Esophagus squamous epithelium (tissue), 5 donors: Measurements from ENCODE around the gene RUVBL2. TPM values are rescaled to one million over a fixed set of nuclear protein-coding genes. Genes with fewer than 3 reads are reported as not detected.

Experiments
- DNase-seq: peaks from one replicate; lab custom pipeline; 2025; lab: John Stamatoyannopoulos, UW
- H3K27ac ChIP-seq, 4 donors: fragments of 200-600 bp; sonication (generic); one replicate each; pipeline ENCODE4 v1.5.1; 2016 to 2019; ENCODE audit warnings: mild to moderate bottlenecking in 1 of 4
- H3K27me3 ChIP-seq, 4 donors: fragments of 200-600 bp; sonication (generic); 1 replicate in 3 of 4; 2 replicates in 1 of 4; pipeline versions ENCODE4 v1.5.1 to v1.6.0; 2017 to 2021; ENCODE audit warnings: antibody characterized with exemption in 1 of 4
- H3K36me3 ChIP-seq, 3 donors: fragments of 200-600 bp; sonication (generic); one replicate each; pipeline ENCODE4 v1.5.1; 2016 to 2019
- H3K4me1 ChIP-seq, 3 donors: fragments of 200-600 bp; sonication (generic); one replicate each; pipeline ENCODE4 v1.5.1; 2017 to 2019
- H3K4me3 ChIP-seq, 4 donors: fragments of 200-600 bp; sonication (generic); 1 replicate in 3 of 4; 2 replicates in 1 of 4; pipeline ENCODE4 v1.5.1; 2016 to 2019; ENCODE audit warnings: mild to moderate bottlenecking in 2 of 4, moderate library complexity in 1 of 4
- H3K9me3 ChIP-seq, 3 donors: fragments of 200-600 bp; sonication (generic); one replicate each; pipeline ENCODE4 v1.5.1; 2016 to 2019
- POLR2A ChIP-seq, 4 donors: fragments of 450-650 bp; IDR thresholded peaks; one replicate each; pipeline ENCODE4 v1.6.1; 2017; ENCODE audit warnings: antibody characterized with exemption in 4 of 4, mild to moderate bottlenecking in 4 of 4, moderate library complexity in 3 of 4
- WGBS, 2 donors: methylation state at CpG; one replicate each; pipeline ENCODE4 v1.1.5; 2018; 5-methylcytosine and 5-hydroxymethylcytosine counted together
- intact Hi-C: fragments of 100-400 bp; cut with DNase I; formaldehyde crosslinking; loops from one replicate; pipeline ENCODE4 v1.15.0; 2022
- total RNA-seq, 4 donors: library from RNA; depleted of rRNA; stranded (reverse); fragments of >200 nt; gene quantifications; one replicate each; pipeline ENCODE4 v1.1.0, GENCODE V29; 2016
- TF ChIP-seq, protein P1 (sequence below), 6 experiments: fragments of 450-650 bp in 4 of 6; fragments of 200-600 bp in 2 of 6; sonication (generic) in 2 of 6; IDR thresholded peaks; one replicate each; pipeline ENCODE4 v1.5.1; 2016 to 2019; ENCODE audit warnings: antibody characterized with exemption in 6 of 6, mild to moderate bottlenecking in 4 of 6, moderate library complexity in 4 of 6
- donor health status: DM: yes; HTN: yes; CAD: no.

RUVBL2 gene
- total RNA-seq, 4 donors from 2014 or later = 102 to 140 (median 119) TPM

DNA sequence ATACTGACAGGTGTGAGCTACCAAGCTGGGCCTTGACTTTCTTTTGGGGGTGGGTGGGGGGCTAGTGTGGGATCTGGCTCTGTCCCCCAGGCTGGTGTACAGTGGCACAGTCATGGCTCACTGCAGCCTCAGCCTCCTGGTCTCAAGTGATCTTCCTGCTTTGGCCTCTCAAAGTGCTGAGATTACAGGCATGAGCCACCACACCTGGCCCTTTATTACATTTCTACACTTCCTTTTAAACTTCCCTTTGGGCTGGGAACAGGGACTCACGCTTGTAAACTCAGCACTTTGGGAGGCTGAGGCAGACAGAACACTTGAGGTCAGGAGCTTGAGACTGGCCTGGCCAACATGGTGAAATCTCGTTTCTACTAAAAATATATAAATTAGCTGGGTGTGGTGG lies 16.6 kb upstream of the RUVBL2 start:
- Histone ChIP-seq H3K9me3 (no peaks in the 10 kb centered on the region), H3K4me1 (peaks cover 0 to 18% (median 16%) of the 10 kb centered on the region in 3 donors), H3K27ac (peak overlapping the region in 1 of 4 donors; percentile 25), H3K27me3 (no peaks in the 10 kb centered on the region), H3K4me3 (no peak overlapping the region), H3K36me3 (peaks cover 4 to 77% (median 23%) of the 10 kb centered on the region in 3 donors)
- no peak for DNase-seq
- intact Hi-C loops = loop anchor here (10.0 kb wide), 1 partner anchor 112 kb away; the partner anchor contains the start of gene PLEKHA4
- TF ChIP-seq, protein P1, sequence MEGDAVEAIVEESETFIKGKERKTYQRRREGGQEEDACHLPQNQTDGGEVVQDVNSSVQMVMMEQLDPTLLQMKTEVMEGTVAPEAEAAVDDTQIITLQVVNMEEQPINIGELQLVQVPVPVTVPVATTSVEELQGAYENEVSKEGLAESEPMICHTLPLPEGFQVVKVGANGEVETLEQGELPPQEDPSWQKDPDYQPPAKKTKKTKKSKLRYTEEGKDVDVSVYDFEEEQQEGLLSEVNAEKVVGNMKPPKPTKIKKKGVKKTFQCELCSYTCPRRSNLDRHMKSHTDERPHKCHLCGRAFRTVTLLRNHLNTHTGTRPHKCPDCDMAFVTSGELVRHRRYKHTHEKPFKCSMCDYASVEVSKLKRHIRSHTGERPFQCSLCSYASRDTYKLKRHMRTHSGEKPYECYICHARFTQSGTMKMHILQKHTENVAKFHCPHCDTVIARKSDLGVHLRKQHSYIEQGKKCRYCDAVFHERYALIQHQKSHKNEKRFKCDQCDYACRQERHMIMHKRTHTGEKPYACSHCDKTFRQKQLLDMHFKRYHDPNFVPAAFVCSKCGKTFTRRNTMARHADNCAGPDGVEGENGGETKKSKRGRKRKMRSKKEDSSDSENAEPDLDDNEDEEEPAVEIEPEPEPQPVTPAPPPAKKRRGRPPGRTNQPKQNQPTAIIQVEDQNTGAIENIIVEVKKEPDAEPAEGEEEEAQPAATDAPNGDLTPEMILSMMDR (IDR thresholded peaks at IDR 0.05) = no peak
- TF ChIP-seq POLR2A (IDR thresholded peaks at IDR 0.05) = no peak
- WGBS, 2 donors = 83% methylated on average over 2 of the region's 2 CpGs; no CpG with 5 or more reads in 1 of the 2 donors

GRCh38 chr19:48982280-48982679 lies 11.4 kb upstream of the RUVBL2 start:
- TF ChIP-seq, protein P1 (IDR thresholded peaks at IDR 0.05) = no peak
- TF ChIP-seq POLR2A (IDR thresholded peaks at IDR 0.05) = no peak
- intact Hi-C loops = no loop called here
- H3K36me3 ChIP-seq = peaks cover 8 to 84% (median 33%) of the 10 kb centered on the region in 3 donors
- H3K4me3 ChIP-seq = no peak overlapping the region
- H3K9me3 ChIP-seq = no peaks in the 10 kb centered on the region
- H3K27me3 ChIP-seq = no peaks in the 10 kb centered on the region
- H3K27ac ChIP-seq = no peak overlapping the region
- 84 to 100% methylated on average over 1 to 7 of the region's 9 CpGs for WGBS, 2 donors
- H3K4me1 ChIP-seq = peaks cover 0 to 16% (median 16%) of the 10 kb centered on the region in 3 donors
- no peak for DNase-seq

DNA sequence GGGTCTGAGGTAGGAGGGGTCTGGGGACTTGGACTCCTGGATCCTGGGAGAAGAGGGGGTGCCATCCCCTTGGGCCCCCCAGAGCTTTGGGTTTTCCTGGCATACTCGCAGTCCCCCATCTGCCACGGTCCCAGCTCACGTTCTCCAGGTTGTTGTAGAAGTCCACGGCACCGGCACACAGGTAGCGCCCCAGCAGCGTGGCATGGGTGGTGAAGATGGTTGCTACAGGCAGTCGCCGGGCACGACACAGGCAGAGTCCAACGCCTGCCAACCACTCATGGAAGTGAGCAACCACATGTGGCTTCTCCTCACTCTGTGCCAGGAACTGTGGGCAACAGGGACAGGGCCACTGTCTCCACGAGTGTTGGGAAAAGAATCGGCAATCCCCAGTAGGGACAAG lies 8.0 kb upstream of the RUVBL2 start:
- 98 to 100% methylated on average over 4 to 7 of the region's 13 CpGs for WGBS, 2 donors
- intact Hi-C loops = no loop called here
- no peaks in the 10 kb centered on the region for H3K27me3 ChIP-seq

GRCh38 chr19:48986211-48986610 lies 7.5 kb upstream of the RUVBL2 start:
- no peaks in the 10 kb centered on the region for H3K27me3 ChIP-seq
- H3K9me3 ChIP-seq = no peaks in the 10 kb centered on the region
- H3K36me3 ChIP-seq = peaks cover 20 to 100% (median 42%) of the 10 kb centered on the region in 3 donors
- H3K27ac ChIP-seq = no peak overlapping the region
- no peak overlapping the region for H3K4me3 ChIP-seq
- no peak for TF ChIP-seq POLR2A (IDR thresholded peaks at IDR 0.05)
- TF ChIP-seq, protein P1 (IDR thresholded peaks at IDR 0.05) = no peak
- intact Hi-C loops = no loop called here
- DNase-seq = no peak
- 88 to 100% methylated on average over 2 to 3 of the region's 3 CpGs for whole genome bisulfite sequencing, 2 donors
- H3K4me1 ChIP-seq = peaks cover 9 to 18% (median 12%) of the 10 kb centered on the region in 3 donors

More for the DNA sequence above, 8.0 kb upstream of the RUVBL2 start:
- DNase-seq = no peak
- Histone ChIP-seq H3K36me3 (peaks cover 20 to 100% (median 42%) of the 10 kb centered on the region in 3 donors), H3K9me3 (no peaks in the 10 kb centered on the region), H3K27ac (no peak overlapping the region), H3K4me1 (peaks cover 6 to 13% (median 7%) of the 10 kb centered on the region in 3 donors), H3K4me3 (no peak overlapping the region)
- TF ChIP-seq POLR2A (IDR thresholded peaks at IDR 0.05) = no peak
- TF ChIP-seq, protein P1 (IDR thresholded peaks at IDR 0.05) = no peak

DNA sequence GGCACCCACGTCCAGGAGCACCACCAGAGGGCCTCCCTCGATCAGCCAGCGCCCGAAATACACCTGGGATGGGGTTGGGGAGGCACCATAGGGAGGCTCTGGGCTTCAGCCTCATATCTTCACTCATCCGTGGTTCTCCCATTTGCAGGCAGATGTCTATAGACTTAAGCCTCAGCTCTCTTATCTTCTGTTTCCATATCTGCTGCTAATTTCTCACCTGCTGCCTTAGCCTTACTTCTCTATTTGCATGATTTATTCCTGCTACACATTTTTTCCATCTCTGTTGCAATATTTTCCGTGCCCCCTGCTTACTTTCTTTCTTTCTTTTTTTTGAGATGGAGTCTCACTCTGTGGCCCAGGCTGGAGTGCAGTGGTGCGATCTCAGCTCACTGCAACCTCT lies 6.4 kb upstream of the RUVBL2 start:
- no peak overlapping the region for H3K27ac ChIP-seq

More for the DNA sequence above, 6.4 kb upstream of the RUVBL2 start:
- no peaks in the 10 kb centered on the region for H3K27me3 ChIP-seq
- H3K4me3 ChIP-seq = no peak overlapping the region
- no peak for TF ChIP-seq POLR2A (IDR thresholded peaks at IDR 0.05)
- TF ChIP-seq, protein P1 (IDR thresholded peaks at IDR 0.05) = no peak
- 83 to 92% methylated on average over 7 of the region's 7 CpGs for WGBS, 2 donors
- peaks cover 20 to 29% (median 21%) of the 10 kb centered on the region in 3 donors for H3K4me1 ChIP-seq
- DNase-seq = no peak
- H3K9me3 ChIP-seq = no peaks in the 10 kb centered on the region
- intact Hi-C loops = no loop called here
- peaks cover 13 to 91% (median 31%) of the 10 kb centered on the region in 3 donors for H3K36me3 ChIP-seq
